A549 (cell line): Measurements from ENCODE around the gene ART4. TPM values are rescaled to one million over a fixed set of nuclear protein-coding genes. Genes with fewer than 3 reads are reported as not detected.
A peak's percentile ranks its signal among the peaks of the same experiment; 100 is the strongest.

ENCODE experiments used
- ATAC-seq, 2 experiments: fragments of 200-7000 bp in 1 of 2; fragments of >200 bp in 1 of 2; cut with Nextera tagmentation in 1 of 2; cut with Tn5 transposase in 1 of 2; 3 replicates each; pipeline versions ENCODE4 v1.8.0 to v1.9.1; 2018 to 2020; ENCODE audit warnings: mild to moderate bottlenecking in 1 of 2, moderate library complexity in 1 of 2
- CTCF ChIA-PET: fragments of 300-600 bp; sonication (Branson Sonifier 250); formaldehyde crosslinking; extraction: SDS; loops from one replicate; lab custom pipeline; 2021; ENCODE audit warnings: antibody characterized with exemption, inconsistent platforms; lab: Yijun Ruan, JAX
- POLR2A ChIA-PET: fragments of 350-600 bp; formaldehyde crosslinking; extraction: SDS; loops from one replicate; lab custom pipeline; 2021; ENCODE audit warnings: antibody characterized with exemption, inconsistent platforms; lab: Yijun Ruan, JAX
- DNase-seq, 2 experiments: peaks; one replicate each; pipeline versions ENCODE4 v3.0.0 to v3.0.0-alpha.2; 2011 to 2016; ENCODE audit warnings: low read depth in 1 of 2, low spot score in 1 of 2
- FAIRE-seq: peaks from 2 replicates; lab custom pipeline; 2011; peaks lifted over from hg19 to GRCh38; lab: Jason Lieb, UNC
- H3K27ac ChIP-seq, 2 experiments: fragments of >200 bp; sonication (Bioruptor Twin); formaldehyde crosslinking; 3 replicates each; pipeline ENCODE4 v1.5.1; 2016 to 2017
- H3K4me1 ChIP-seq: fragments of >200 bp; sonication (Bioruptor Twin); formaldehyde crosslinking; 3 replicates; pipeline ENCODE4 v1.6.1; 2016
- H3K4me2 ChIP-seq: fragments of >200 bp; sonication (Bioruptor Twin); formaldehyde crosslinking; 3 replicates; pipeline ENCODE4 v1.6.1; 2016
- H3K4me3 ChIP-seq: fragments of >200 bp; sonication (Bioruptor Twin); formaldehyde crosslinking; 3 replicates; pipeline ENCODE4 v1.5.1; 2016
- H3K9me3 ChIP-seq: fragments of >200 bp; sonication (Bioruptor Twin); formaldehyde crosslinking; 3 replicates; pipeline ENCODE4 v1.6.1; 2016
- CHD2 ChIP-seq: fragments of 150-350 bp; IDR thresholded peaks from 2 replicates; pipeline ENCODE4 v1.6.1; 2014; ENCODE audit warnings: low read length; ENCODE audit not compliant: partially characterized antibody
- JUN ChIP-seq, 2 experiments: fragments of >200 bp; sonication (Bioruptor Twin); formaldehyde crosslinking; IDR thresholded peaks; 2 replicates in 1 of 2; 3 replicates in 1 of 2; pipeline ENCODE4 v1.6.1; 2016 to 2017
- NPAS2 ChIP-seq: fragments of 250-450 bp; sonication (Bioruptor Pico); IDR thresholded peaks from 2 replicates; pipeline ENCODE4 v1.8.0; 2022; ENCODE audit warnings: mild to moderate bottlenecking, moderate library complexity, borderline replicate concordance
- NR3C1 ChIP-seq: fragments of >200 bp; sonication (Bioruptor Twin); formaldehyde crosslinking; IDR thresholded peaks from 3 replicates; pipeline ENCODE4 v1.6.1; 2017
- RARB ChIP-seq: fragments of 250-450 bp; sonication (Bioruptor Pico); IDR thresholded peaks from 2 replicates; pipeline ENCODE4 v1.8.0; 2021; ENCODE audit warnings: mild to moderate bottlenecking, moderate library complexity
- RFX5 ChIP-seq: fragments of 450-650 bp; IDR thresholded peaks from 2 replicates; pipeline ENCODE4 v1.7.1; 2014; ENCODE audit warnings: antibody characterized with exemption, mild to moderate bottlenecking, moderate library complexity
- SMC3 ChIP-seq: fragments of >200 bp; sonication (Bioruptor Twin); formaldehyde crosslinking; IDR thresholded peaks from 3 replicates; pipeline ENCODE4 v1.6.1; 2018; ENCODE audit warnings: inconsistent platforms
- TP53 ChIP-seq: fragments of 250-450 bp; sonication (Bioruptor Pico); IDR thresholded peaks from 2 replicates; pipeline ENCODE4 v1.5.0; 2021; ENCODE audit warnings: mild to moderate bottlenecking, moderate library complexity
- ZNF302 ChIP-seq: fragments of 250-450 bp; sonication (Bioruptor Pico); IDR thresholded peaks from 2 replicates; pipeline ENCODE4 v1.9.0; 2021; ENCODE audit warnings: inconsistent platforms, mild to moderate bottlenecking, moderate library complexity
- WGBS: methylation state at CpG from one replicate; pipeline ENCODE4 v1.1.6; 2017; ENCODE audit errors: missing lambda C conversion rate; 5-methylcytosine and 5-hydroxymethylcytosine counted together
- polyA plus RNA-seq, 4 experiments: library from polyadenylated mRNA; depleted of rRNA in 3 of 4; stranded (reverse); fragments of >200 nt; fragmentation: RNase III in 1 of 4; extraction: RNeasy Plus Mini Kit Qiagen cat#74134 plus additional on column Dnase treatment in 1 of 4; gene quantifications; 2 replicates in 3 of 4; 3 replicates in 1 of 4; pipeline ENCODE4 v1.2.3, GENCODE V29; 2011 to 2017
- TF ChIP-seq, protein P1 (sequence below): fragments of 450-650 bp; IDR thresholded peaks from 2 replicates; pipeline ENCODE4 v1.6.1; 2014; ENCODE audit warnings: antibody characterized with exemption
- TF ChIP-seq, protein P2 (sequence below): fragments of >200 bp; sonication (Bioruptor Twin); formaldehyde crosslinking; IDR thresholded peaks from 3 replicates; pipeline ENCODE4 v1.6.1; 2016
- TF ChIP-seq, protein P3 (sequence below): fragments of 250-450 bp; sonication (Bioruptor Pico); IDR thresholded peaks from 2 replicates; pipeline ENCODE4 v1.5.0; 2021; ENCODE audit warnings: mild to moderate bottlenecking, moderate library complexity, borderline replicate concordance
- TF ChIP-seq, protein P4 (sequence below): fragments of 250-450 bp; sonication (Bioruptor Pico); IDR thresholded peaks from 2 replicates; pipeline ENCODE4 v1.5.0; 2020; ENCODE audit warnings: low read depth, mild to moderate bottlenecking, moderate library complexity

Gene ART4
- polyA plus RNA-seq, 2 of the 4 experiments (the other 2 are of a cell fraction): not detected

DNA sequence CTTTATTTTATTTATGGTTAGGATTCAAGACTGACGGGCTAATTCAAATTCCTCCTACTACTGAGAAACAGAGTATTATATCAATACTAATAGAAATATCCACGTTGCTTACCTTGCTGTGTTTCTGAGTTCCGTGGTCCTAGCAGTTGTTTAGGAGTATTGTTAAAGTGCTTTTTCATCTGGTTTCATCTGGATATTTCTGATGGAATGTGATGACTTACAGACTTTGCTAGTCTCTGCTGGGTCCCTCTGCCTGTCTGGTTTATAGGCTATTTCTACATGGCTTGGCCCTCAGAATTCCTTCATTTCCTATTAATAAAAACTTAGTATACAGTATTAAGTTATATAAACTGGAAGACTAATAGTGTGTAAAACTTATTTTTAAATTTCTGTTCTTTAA, 29.3 kb downstream of the ART4 start, which contains the start of gene SMCO3:
TSS of gene SMCO3 (minus strand) at position 169 of the 400 bp plus-strand sequence. CDS start 7,502 bp downstream, outside the sequence.
- no peak within 1 kb of the TSS for H3K4me3 ChIP-seq
- peaks cover 14% of the 10 kb centered on the region; the same call in 1 of the 3 replicates for H3K4me1 ChIP-seq
- POLR2A ChIA-PET: interaction anchor here (1.1 kb wide), 1 partner anchor 23 kb away, joined by 4 read pairs; no protein-coding TSS in a partner anchor
- DNase-seq (no peak), FAIRE-seq (no peak), ATAC-seq (no peak)
- TF ChIP-seq, protein P1, sequence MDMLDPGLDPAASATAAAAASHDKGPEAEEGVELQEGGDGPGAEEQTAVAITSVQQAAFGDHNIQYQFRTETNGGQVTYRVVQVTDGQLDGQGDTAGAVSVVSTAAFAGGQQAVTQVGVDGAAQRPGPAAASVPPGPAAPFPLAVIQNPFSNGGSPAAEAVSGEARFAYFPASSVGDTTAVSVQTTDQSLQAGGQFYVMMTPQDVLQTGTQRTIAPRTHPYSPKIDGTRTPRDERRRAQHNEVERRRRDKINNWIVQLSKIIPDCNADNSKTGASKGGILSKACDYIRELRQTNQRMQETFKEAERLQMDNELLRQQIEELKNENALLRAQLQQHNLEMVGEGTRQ: no peak
- TF ChIP-seq SMC3: no peak
- no peak for TF ChIP-seq JUN (IDR thresholded peaks at IDR 0.05)
- TF ChIP-seq, protein P2, sequence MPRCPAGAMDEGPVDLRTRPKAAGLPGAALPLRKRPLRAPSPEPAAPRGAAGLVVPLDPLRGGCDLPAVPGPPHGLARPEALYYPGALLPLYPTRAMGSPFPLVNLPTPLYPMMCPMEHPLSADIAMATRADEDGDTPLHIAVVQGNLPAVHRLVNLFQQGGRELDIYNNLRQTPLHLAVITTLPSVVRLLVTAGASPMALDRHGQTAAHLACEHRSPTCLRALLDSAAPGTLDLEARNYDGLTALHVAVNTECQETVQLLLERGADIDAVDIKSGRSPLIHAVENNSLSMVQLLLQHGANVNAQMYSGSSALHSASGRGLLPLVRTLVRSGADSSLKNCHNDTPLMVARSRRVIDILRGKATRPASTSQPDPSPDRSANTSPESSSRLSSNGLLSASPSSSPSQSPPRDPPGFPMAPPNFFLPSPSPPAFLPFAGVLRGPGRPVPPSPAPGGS: no peak
- no peak for TF ChIP-seq NR3C1
- TF ChIP-seq ZNF302: no peak
- TF ChIP-seq RFX5: no peak
- TF ChIP-seq, protein P3, sequence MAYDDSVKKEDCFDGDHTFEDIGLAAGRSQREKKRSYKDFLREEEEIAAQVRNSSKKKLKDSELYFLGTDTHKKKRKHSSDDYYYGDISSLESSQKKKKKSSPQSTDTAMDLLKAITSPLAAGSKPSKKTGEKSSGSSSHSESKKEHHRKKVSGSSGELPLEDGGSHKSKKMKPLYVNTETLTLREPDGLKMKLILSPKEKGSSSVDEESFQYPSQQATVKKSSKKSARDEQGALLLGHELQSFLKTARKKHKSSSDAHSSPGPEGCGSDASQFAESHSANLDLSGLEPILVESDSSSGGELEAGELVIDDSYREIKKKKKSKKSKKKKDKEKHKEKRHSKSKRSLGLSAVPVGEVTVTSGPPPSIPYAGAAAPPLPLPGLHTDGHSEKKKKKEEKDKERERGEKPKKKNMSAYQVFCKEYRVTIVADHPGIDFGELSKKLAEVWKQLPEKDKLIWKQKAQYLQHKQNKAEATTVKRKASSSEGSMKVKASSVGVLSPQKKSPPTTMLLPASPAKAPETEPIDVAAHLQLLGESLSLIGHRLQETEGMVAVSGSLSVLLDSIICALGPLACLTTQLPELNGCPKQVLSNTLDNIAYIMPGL (CRISPR knock-in tag): no peak
- TF ChIP-seq CHD2: no peak
- whole genome bisulfite sequencing: 86% methylated on average over 3 of the region's 3 CpGs
- no peak within 1 kb of the TSS for H3K4me2 ChIP-seq
- no peaks in the 10 kb centered on the region for H3K9me3 ChIP-seq
- H3K27ac ChIP-seq: peak within 1 kb of the TSS in 1 of 2 experiments; percentile 50; a peak in 2 of 6 replicates
- CTCF ChIA-PET: interaction anchor here (1.2 to 2.4 kb wide), 3 partner anchors 8 to 181 kb away, joined by 3 to 14 read pairs (median 4); no protein-coding TSS in a partner anchor

DNA sequence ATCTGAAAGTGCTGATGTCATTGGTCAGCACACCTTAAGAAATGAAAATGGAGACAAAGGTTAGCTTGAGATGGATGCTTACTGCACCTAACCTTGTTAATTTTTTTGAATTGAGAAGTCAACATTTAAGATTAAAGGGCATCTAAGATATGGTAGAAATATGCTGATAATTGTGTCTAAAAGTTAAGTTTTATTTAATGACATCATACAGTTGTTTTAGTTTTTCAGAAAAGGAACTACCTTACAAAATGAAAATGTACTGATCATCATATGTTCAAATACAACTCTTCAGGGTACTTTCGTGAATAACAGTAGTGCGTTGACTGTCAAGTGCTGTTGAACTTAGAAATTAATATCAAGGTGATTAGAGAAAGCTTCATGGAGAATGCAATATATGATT, 31.8 kb downstream of the ART4 start:
- ChIA-PET POLR2A (interaction anchor here (1.5 kb wide), 1 partner anchor 8 kb away, joined by 6 read pairs; the partner anchor contains the start of genes C12orf60 and WBP11), CTCF (interaction anchor here (0.6 to 4.0 kb wide), 33 partner anchors 7 to 460 kb away, joined by 3 to 61 read pairs (median 5); partner anchors contain the start of genes ART4, C12orf60, PDE6H and RERG)
- FAIRE-seq (peak; percentile 74), DNase-seq (no peak), ATAC-seq (peak in 1 of 2 experiments; percentile 30; a peak in 2 of 6 replicates)
- Histone ChIP-seq H3K27ac (no peak overlapping the region), H3K4me3 (no peak overlapping the region), H3K9me3 (no peaks in the 10 kb centered on the region), H3K4me1 (peaks cover 14% of the 10 kb centered on the region; the same call in 1 of the 3 replicates), H3K4me2 (no peak overlapping the region)
- no peak for TF ChIP-seq JUN (IDR thresholded peaks at IDR 0.05)
- no peak for TF ChIP-seq NPAS2 (CRISPR knock-in tag)
- TF ChIP-seq RARB: no peak
- no peak for TF ChIP-seq TP53 (CRISPR knock-in tag)
- TF ChIP-seq, protein P3 (CRISPR knock-in tag): no peak
- TF ChIP-seq, protein P2: no peak
- TF ChIP-seq, protein P4, sequence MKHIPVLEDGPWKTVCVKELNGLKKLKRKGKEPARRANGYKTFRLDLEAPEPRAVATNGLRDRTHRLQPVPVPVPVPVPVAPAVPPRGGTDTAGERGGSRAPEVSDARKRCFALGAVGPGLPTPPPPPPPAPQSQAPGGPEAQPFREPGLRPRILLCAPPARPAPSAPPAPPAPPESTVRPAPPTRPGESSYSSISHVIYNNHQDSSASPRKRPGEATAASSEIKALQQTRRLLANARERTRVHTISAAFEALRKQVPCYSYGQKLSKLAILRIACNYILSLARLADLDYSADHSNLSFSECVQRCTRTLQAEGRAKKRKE (CRISPR knock-in tag): no peak
- TF ChIP-seq, protein P1: no peak
- WGBS: 82% methylated on average over 2 of the region's 2 CpGs
